ENCODE measurements around the gene C5AR1.
"Not testable (repeated sequence)": the region's sequence is repeated elsewhere in the genome, so short reads cannot be mapped to it uniquely, and the experiment has no call there.

The C5AR1 gene

GRCh38 chr19:47358936-47359335, 49.3 kb downstream of the C5AR1 start:
- FAIRE-seq (no peak), DNase-seq (ENCODE audit: insufficient read length, low spot score) (no peak)

- no peak for FAIRE-seq
- no peak for DNase-seq (ENCODE audit: insufficient read length, low spot score)
Observed at GRCh38 chr19:47362321-47362720, 52.7 kb downstream of the C5AR1 start.

- no peak for DNase-seq (ENCODE audit: insufficient read length, low spot score)
- no peak for FAIRE-seq
Observed at GRCh38 chr19:47363758-47364531, 54.3 kb downstream of the C5AR1 start.

- not testable (repeated sequence) for DNase-seq (ENCODE audit: insufficient read length, low spot score); FAIRE-seq
Observed at GRCh38 chr19:47365455-47365854, 55.8 kb downstream of the C5AR1 start.

GRCh38 chr19:47370045-47370611, 60.5 kb downstream of the C5AR1 start:
- FAIRE-seq (no peak), DNase-seq (ENCODE audit: insufficient read length, low spot score) (no peak)

GRCh38 chr19:47371261-47371660, 61.6 kb downstream of the C5AR1 start:
- FAIRE-seq (no peak), DNase-seq (ENCODE audit: insufficient read length, low spot score) (no peak)

Measured in GM19239 (cell line).